Left lung (tissue), 10 donors: ENCODE results near the gene GSTK1. TPM values are rescaled to one million over a fixed set of nuclear protein-coding genes. Genes with fewer than 3 reads are reported as not detected.

Source experiments
- ATAC-seq: fragments of 200-7000 bp; cut with Tn5 transposase; one replicate; pipeline ENCODE4 v1.9.1; 2020; ENCODE audit warnings: moderate library complexity
- DNase-seq, 4 donors: peaks; one replicate each; pipeline ENCODE4 v3.0.0-alpha.2; 2013 to 2020
- H3K27ac ChIP-seq, 2 donors: fragments of 200-600 bp; sonication (generic) in 1 of 2; one replicate each; pipeline versions ENCODE4 v1.5.0 to v1.8.0; 2020 to 2021
- H3K27me3 ChIP-seq, 2 donors: fragments of 200-600 bp; sonication (generic) in 1 of 2; one replicate each; pipeline versions ENCODE4 v1.5.0 to v1.8.0; 2020 to 2021
- H3K36me3 ChIP-seq, 2 donors: fragments of 200-600 bp; sonication (generic) in 1 of 2; one replicate each; pipeline versions ENCODE4 v1.5.0 to v1.8.0; 2020 to 2021
- H3K4me1 ChIP-seq, 2 donors: fragments of 200-600 bp; one replicate each; pipeline ENCODE4 v1.8.0; 2021
- H3K4me3 ChIP-seq, 2 donors: fragments of 200-600 bp; sonication (generic) in 1 of 2; one replicate each; pipeline versions ENCODE4 v1.5.0 to v1.8.0; 2020 to 2021; ENCODE audit warnings: mild to moderate bottlenecking in 1 of 2
- H3K9me3 ChIP-seq, 2 donors: fragments of 200-600 bp; sonication (generic) in 1 of 2; one replicate each; pipeline versions ENCODE4 v1.5.0 to v1.8.0; 2020 to 2021
- CTCF ChIP-seq, 2 donors: fragments of 200-600 bp; sonication (generic) in 1 of 2; IDR thresholded peaks; one replicate each; pipeline versions ENCODE4 v1.5.0 to v1.8.0; 2021; ENCODE audit warnings: antibody characterized with exemption in 2 of 2
- intact Hi-C, 2 donors: fragments of 100-400 bp; cut with DNase I; formaldehyde crosslinking; loops; one replicate each; pipeline versions ENCODE4 v1.11.2 to v1.14.2; 2022
- polyA plus RNA-seq, 6 donors: library from polyadenylated mRNA; unstranded; fragments of 120-200 nt; gene quantifications; one replicate each; pipeline ENCODE4 v1.2.1, GENCODE V29; 2013; ENCODE audit not compliant: insufficient read length in 6 of 6
- total RNA-seq, 2 donors: library from RNA; stranded (reverse); fragmentation: NEBNext Ultra II Directional; extraction: Animal tissue kit (Norgen Biotek cat#: 25700); gene quantifications; one replicate each; pipeline ENCODE4 v1.2.1, GENCODE V29; 2021
- donor health status: DM: no; HTN: yes; CAD: no.
- donor health status: DM: no; HTN: no; CAD: no.

GSTK1 gene
- total and polyA plus RNA-seq, 8 donors: 109 to 151 (median 122) TPM

GRCh38 chr7:143248761-143249354 lies 14.4 kb upstream of the GSTK1 start:
- no peak for DNase-seq
- no peak overlapping the region for H3K4me3 ChIP-seq
- TF ChIP-seq CTCF (IDR thresholded peaks at IDR 0.05): no peak

GRCh38 chr7:143250199-143250598 lies 13.0 kb upstream of the GSTK1 start:
- Histone ChIP-seq H3K4me1 (peaks cover 0 to 25% of the 10 kb centered on the region in 2 donors), H3K27ac (no peak overlapping the region), H3K36me3 (no peaks in the 10 kb centered on the region), H3K27me3 (no peaks in the 10 kb centered on the region), H3K4me3 (no peak overlapping the region), H3K9me3 (no peaks in the 10 kb centered on the region)
- ATAC-seq (no peak), DNase-seq (no peak)
- no peak for TF ChIP-seq CTCF (IDR thresholded peaks at IDR 0.05)
- intact Hi-C loops: no loop called here

More at GRCh38 chr7:143248761-143249354, 14.4 kb upstream of the GSTK1 start:
- Histone ChIP-seq H3K27me3 (no peaks in the 10 kb centered on the region), H3K4me1 (peaks cover 0 to 38% of the 10 kb centered on the region in 2 donors), H3K27ac (no peak overlapping the region), H3K9me3 (no peaks in the 10 kb centered on the region), H3K36me3 (no peaks in the 10 kb centered on the region)
- no peak for ATAC-seq
- intact Hi-C loops: no loop called here

GRCh38 chr7:143250822-143251221 lies 12.4 kb upstream of the GSTK1 start:
- no peaks in the 10 kb centered on the region for H3K36me3 ChIP-seq
- no peak for TF ChIP-seq CTCF (IDR thresholded peaks at IDR 0.05)
- ATAC-seq (no peak), DNase-seq (no peak)
- H3K27ac ChIP-seq: no peak overlapping the region
- intact Hi-C loops: no loop called here
- H3K4me3 ChIP-seq: no peak overlapping the region
- H3K9me3 ChIP-seq: no peaks in the 10 kb centered on the region
- H3K27me3 ChIP-seq: no peaks in the 10 kb centered on the region
- peaks cover 0 to 19% of the 10 kb centered on the region in 2 donors for H3K4me1 ChIP-seq

GRCh38 chr7:143252006-143252405 lies 11.2 kb upstream of the GSTK1 start:
- Histone ChIP-seq H3K4me3 (no peak overlapping the region), H3K27me3 (no peaks in the 10 kb centered on the region), H3K36me3 (no peaks in the 10 kb centered on the region), H3K4me1 (peaks cover 0 to 19% of the 10 kb centered on the region in 2 donors), H3K9me3 (no peaks in the 10 kb centered on the region), H3K27ac (no peak overlapping the region)
- intact Hi-C loops: no loop called here
- TF ChIP-seq CTCF (IDR thresholded peaks at IDR 0.05): no peak
- ATAC-seq (no peak), DNase-seq (no peak)

GRCh38 chr7:143255564-143255963 lies 7.7 kb upstream of the GSTK1 start:
- no peaks in the 10 kb centered on the region for H3K36me3 ChIP-seq
- H3K9me3 ChIP-seq: no peaks in the 10 kb centered on the region
- no peaks in the 10 kb centered on the region for H3K27me3 ChIP-seq
- DNase-seq: no peak
- H3K27ac ChIP-seq: no peak overlapping the region
- ATAC-seq: no peak
- TF ChIP-seq CTCF (IDR thresholded peaks at IDR 0.05): no peak
- no peak overlapping the region for H3K4me3 ChIP-seq
- peaks cover 0 to 10% of the 10 kb centered on the region in 2 donors for H3K4me1 ChIP-seq
- intact Hi-C loops: no loop called here
